ENCODE data around the gene STK16.

The STK16 gene

GRCh38 chr2:219214141-219214540 is 31.1 kb upstream of the STK16 start:
- DNase-seq, result no peak

GRCh38 chr2:219214786-219215185 is 30.5 kb upstream of the STK16 start:
- no peak for DNase-seq

- DNase-seq, result no peak
These were observed 29.3 kb upstream of the STK16 start for GRCh38 chr2:219215871-219216534.

GRCh38 chr2:219216535-219216915 is 28.8 kb upstream of the STK16 start:
- no peak for DNase-seq

- DNase-seq, result peak; percentile 32
These were observed 27.0 kb upstream of the STK16 start for GRCh38 chr2:219218217-219218731.

GRCh38 chr2:219218732-219219701 is 26.3 kb upstream of the STK16 start, which contains the start of gene ABCB6:
ABCB6 (minus strand) TSS chr2:219218958; CDS start chr2:219218673, 285 bp downstream.
- peak; percentile 87 for DNase-seq

- no peak for DNase-seq
These were observed 25.3 kb upstream of the STK16 start for GRCh38 chr2:219219784-219220532.

GRCh38 chr2:219220652-219221402 is 24.5 kb upstream of the STK16 start:
- DNase-seq, result no peak

GRCh38 chr2:219221957-219222518 is 23.2 kb upstream of the STK16 start:
- DNase-seq, result no peak

GRCh38 chr2:219223831-219224610 is 21.3 kb upstream of the STK16 start:
- no peak for DNase-seq

- no peak for DNase-seq
These were observed 19.9 kb upstream of the STK16 start for GRCh38 chr2:219225350-219225749.

- no peak for DNase-seq
These were observed 17.0 kb upstream of the STK16 start for GRCh38 chr2:219228041-219228910.

- no peak for DNase-seq
These were observed 16.4 kb upstream of the STK16 start for GRCh38 chr2:219228911-219229304.

- DNase-seq, result peak; percentile 94
These were observed 15.8 kb upstream of the STK16 start, which contains the start of the genes ANKZF1 and ATG9A for GRCh38 chr2:219229305-219230058. ANKZF1 (plus strand) TSS chr2:219229806; CDS start chr2:219230258, 452 bp downstream. ATG9A (minus strand) TSS chr2:219229636; CDS start chr2:219228024, 1,612 bp downstream.

GRCh38 chr2:219230059-219230540 is 15.2 kb upstream of the STK16 start:
- DNase-seq, result peak; percentile 47

- DNase-seq, result no peak
These were observed 10.9 kb upstream of the STK16 start for GRCh38 chr2:219234331-219234730.

GRCh38 chr2:219243291-219243761 is 2.0 kb upstream of the STK16 start:
- no peak for DNase-seq

GRCh38 chr2:219244789-219245147 is 511 bp upstream of the STK16 start:
- DNase-seq, result no peak

GRCh38 chr2:219245899-219246230 is 586 bp downstream of the STK16 start:
- DNase-seq, result no peak
